H1 (cell line): ENCODE data around the gene GIMAP2.

Experiments
- CTCF ChIP-seq, 3 experiments: IDR thresholded peaks; 1 replicate in 2 of 3; 2 replicates in 1 of 3; pipeline versions ENCODE4 v1.5.1 to v1.6.1; 2011; ENCODE audit warnings: low read length in 3 of 3, mild to moderate bottlenecking in 3 of 3, inconsistent platforms in 2 of 3, low read depth in 1 of 3, moderate library complexity in 1 of 3; ENCODE audit not compliant: insufficient read depth in 1 of 3; ENCODE audit errors: control extremely low read depth in 1 of 3
- GTF2F1 ChIP-seq: IDR thresholded peaks from 2 replicates; pipeline ENCODE4 v1.6.1; 2012; ENCODE audit warnings: low read depth, low read length, improper control_type of control experiment, borderline replicate concordance
- POU5F1 ChIP-seq: IDR thresholded peaks from 2 replicates; pipeline ENCODE4 v1.6.1; 2011; ENCODE audit warnings: low read depth, mild to moderate bottlenecking, low read length, moderate library complexity
- RNF2 ChIP-seq: fragments of 200-900, 300-1000 bp; sonication (generic); IDR thresholded peaks from 2 replicates; pipeline ENCODE4 v1.7.1; 2016; ENCODE audit warnings: borderline replicate concordance, low read depth, mild to moderate bottlenecking, antibody characterized with exemption, low read length; ENCODE audit not compliant: poor library complexity, severe bottlenecking; ENCODE audit errors: missing control alignments
- SP2 ChIP-seq: IDR thresholded peaks from 2 replicates; pipeline ENCODE4 v1.6.1; 2012; ENCODE audit warnings: mild to moderate bottlenecking, low read length, inconsistent platforms

GRCh38 chr7:150728011-150728410, 42.5 kb downstream of the GIMAP2 start:
- TF ChIP-seq RNF2 (no peak), CTCF (IDR thresholded peaks at IDR 0.05; ENCODE audit: control extremely low read depth in 1 of 3, insufficient read depth in 1 of 3, low read depth in 1 of 3, low read length in 3 of 3) (no peak), POU5F1 (no peak), SP2 (no peak), GTF2F1 (no peak)
